Right lobe of liver (tissue), 6 donors: ENCODE results near the gene IGSF21. TPM values are rescaled to one million over a fixed set of nuclear protein-coding genes. Genes with fewer than 3 reads are reported as not detected.

Source experiments
- ATAC-seq, 4 donors: fragments of 200-7000 bp; cut with Tn5 transposase; one replicate each; pipeline ENCODE4 v1.9.1; 2020; ENCODE audit warnings: mild to moderate bottlenecking in 4 of 4, moderate library complexity in 4 of 4
- DNase-seq, 3 donors: peaks; one replicate each; pipeline ENCODE4 v3.0.0-alpha.2; 2020
- H3K27ac ChIP-seq, 3 donors: fragments of 200-600 bp; one replicate each; pipeline ENCODE4 v1.8.0; 2022
- H3K27me3 ChIP-seq, 2 donors: fragments of 200-600 bp; one replicate each; pipeline ENCODE4 v1.8.0; 2022
- H3K36me3 ChIP-seq, 4 donors: fragments of 200-600 bp; sonication (generic) in 1 of 4; one replicate each; pipeline versions ENCODE4 v1.5.1 to v1.8.0; 2017 to 2022; ENCODE audit warnings: control low read depth in 1 of 4
- H3K4me1 ChIP-seq, 4 donors: fragments of 200-600 bp; sonication (generic) in 1 of 4; one replicate each; pipeline versions ENCODE4 v1.5.1 to v1.8.0; 2017 to 2022; ENCODE audit warnings: control low read depth in 1 of 4
- H3K4me3 ChIP-seq, 3 donors: fragments of 200-600 bp; one replicate each; pipeline ENCODE4 v1.8.0; 2022
- H3K9me3 ChIP-seq, 4 donors: fragments of 200-600 bp; sonication (generic) in 1 of 4; one replicate each; pipeline versions ENCODE4 v1.5.1 to v1.8.0; 2017 to 2022; ENCODE audit warnings: control low read depth in 1 of 4
- POLR2A ChIP-seq: fragments of 450-650 bp; IDR thresholded peaks from one replicate; pipeline ENCODE4 v1.6.1; 2017; ENCODE audit warnings: antibody characterized with exemption, mild to moderate bottlenecking
- WGBS: methylation state at CpG from one replicate; pipeline ENCODE4 v1.1.6; 2018; ENCODE audit warnings: low coverage, low lambda C conversion rate; ENCODE audit not compliant: insufficient coverage; ENCODE audit errors: missing lambda C conversion rate; 5-methylcytosine and 5-hydroxymethylcytosine counted together
- intact Hi-C, 2 donors: fragments of 100-400 bp; cut with DNase I; formaldehyde crosslinking; loops; one replicate each; pipeline versions ENCODE4 v1.11.2 to v1.14.1; 2022
- total RNA-seq, 6 experiments: library from RNA; depleted of rRNA in 2 of 6; stranded (reverse); fragments of >200 nt in 2 of 6; fragmentation: NEBNext Ultra II Directional in 3 of 6; extraction: Animal tissue kit (Norgen Biotek cat#: 25700) in 3 of 6; gene quantifications; one replicate each; pipeline versions ENCODE4 v1.1.0 to v1.2.4, GENCODE V29; 2016 to 2023
- TF ChIP-seq, protein P1 (sequence below), 4 donors: fragments of 200-600 bp in 3 of 4; fragments of 450-650 bp in 1 of 4; IDR thresholded peaks; one replicate each; pipeline versions ENCODE4 v1.5.1 to v1.8.0; 2016 to 2022; ENCODE audit warnings: antibody characterized with exemption in 4 of 4, mild to moderate bottlenecking in 2 of 4
- donor health status: DM: no; HTN: yes; CAD: no.
- donor health status: DM: no; HTN: no; CAD: no.
- donor health status: DM: no; HTN: no; CAD: no.
- donor health status: DM: no; HTN: yes; CAD: no.
- donor health status: DM: no; HTN: yes; CAD: no.

The IGSF21 gene
- total RNA-seq, 6 experiments from 2014 or later, result 0.34 to 2.0 (median 0.71) TPM

DNA sequence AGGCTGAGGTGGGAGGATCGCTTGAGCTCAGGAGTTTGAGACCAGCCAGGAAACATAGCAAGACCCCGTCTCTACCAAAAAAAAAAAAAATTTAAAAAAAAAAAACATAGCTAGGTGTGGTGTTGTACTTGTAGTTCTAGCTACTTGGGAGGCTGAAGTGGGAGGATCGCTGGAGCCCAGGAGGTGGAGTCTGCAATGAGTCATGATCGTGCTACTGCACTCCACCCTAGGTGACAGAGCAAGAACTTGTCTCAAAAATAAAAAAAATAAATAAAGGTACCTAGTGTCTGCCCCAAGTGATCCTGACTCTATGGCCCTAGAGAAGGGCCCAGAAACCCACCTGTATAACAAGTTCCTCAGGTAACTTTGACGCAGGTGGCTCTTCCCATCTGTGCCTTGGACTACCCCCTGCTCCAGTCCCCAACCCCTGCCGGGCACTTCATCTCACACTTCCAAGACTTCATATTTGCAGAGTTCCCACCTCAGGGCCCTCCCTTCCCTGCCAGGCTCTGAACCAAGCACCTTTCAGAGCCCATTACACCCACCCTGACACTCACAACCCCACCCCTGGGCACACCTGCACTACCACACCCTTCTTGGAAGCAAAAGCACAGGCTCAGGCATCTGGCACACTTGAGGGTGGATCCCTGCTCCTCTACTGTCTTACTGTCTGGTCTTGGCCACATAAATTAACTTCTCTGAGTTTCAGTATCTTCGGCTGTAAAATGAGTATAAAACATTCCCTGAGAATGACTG, 292.9 kb downstream of the IGSF21 start:
- intact Hi-C loops, result no loop called here
- no peak for TF ChIP-seq POLR2A
- TF ChIP-seq, protein P1, sequence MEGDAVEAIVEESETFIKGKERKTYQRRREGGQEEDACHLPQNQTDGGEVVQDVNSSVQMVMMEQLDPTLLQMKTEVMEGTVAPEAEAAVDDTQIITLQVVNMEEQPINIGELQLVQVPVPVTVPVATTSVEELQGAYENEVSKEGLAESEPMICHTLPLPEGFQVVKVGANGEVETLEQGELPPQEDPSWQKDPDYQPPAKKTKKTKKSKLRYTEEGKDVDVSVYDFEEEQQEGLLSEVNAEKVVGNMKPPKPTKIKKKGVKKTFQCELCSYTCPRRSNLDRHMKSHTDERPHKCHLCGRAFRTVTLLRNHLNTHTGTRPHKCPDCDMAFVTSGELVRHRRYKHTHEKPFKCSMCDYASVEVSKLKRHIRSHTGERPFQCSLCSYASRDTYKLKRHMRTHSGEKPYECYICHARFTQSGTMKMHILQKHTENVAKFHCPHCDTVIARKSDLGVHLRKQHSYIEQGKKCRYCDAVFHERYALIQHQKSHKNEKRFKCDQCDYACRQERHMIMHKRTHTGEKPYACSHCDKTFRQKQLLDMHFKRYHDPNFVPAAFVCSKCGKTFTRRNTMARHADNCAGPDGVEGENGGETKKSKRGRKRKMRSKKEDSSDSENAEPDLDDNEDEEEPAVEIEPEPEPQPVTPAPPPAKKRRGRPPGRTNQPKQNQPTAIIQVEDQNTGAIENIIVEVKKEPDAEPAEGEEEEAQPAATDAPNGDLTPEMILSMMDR (IDR thresholded peaks at IDR 0.05), result no peak
- DNase-seq, result no peak
- WGBS, result 80% methylated on average over 4 of the region's 7 CpGs
- no peaks in the 10 kb centered on the region for H3K9me3 ChIP-seq
- H3K27ac ChIP-seq, result no peak overlapping the region
- H3K4me1 ChIP-seq, result peaks cover 0 to 3% (median 0%) of the 10 kb centered on the region in 4 donors
- no peaks in the 10 kb centered on the region for H3K27me3 ChIP-seq
- no peak for ATAC-seq
- H3K36me3 ChIP-seq, result no peaks in the 10 kb centered on the region
- no peak overlapping the region for H3K4me3 ChIP-seq

DNA sequence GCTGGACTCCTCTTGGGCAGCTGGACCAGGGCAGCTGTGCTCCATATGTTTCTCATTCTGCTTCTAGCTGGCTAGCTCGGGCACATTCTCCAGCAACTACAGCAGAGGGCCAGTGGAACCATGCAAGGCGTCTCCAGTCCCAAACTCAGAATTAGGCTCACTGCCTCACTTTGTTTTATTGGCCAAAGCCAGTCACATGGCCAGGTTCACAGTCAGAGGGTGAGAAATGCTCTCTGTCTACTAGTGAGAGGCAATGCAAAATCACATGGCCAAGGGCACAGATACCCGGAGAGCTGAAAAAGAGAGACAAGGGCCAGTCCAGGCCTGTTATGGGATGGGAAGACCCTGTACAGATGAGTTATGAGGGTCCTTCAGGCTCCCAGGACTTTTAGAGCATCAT, 294.3 kb downstream of the IGSF21 start:
- Histone ChIP-seq H3K36me3 (no peaks in the 10 kb centered on the region), H3K4me1 (peaks cover 0 to 3% (median 0%) of the 10 kb centered on the region in 4 donors), H3K27me3 (no peaks in the 10 kb centered on the region), H3K9me3 (no peaks in the 10 kb centered on the region), H3K27ac (no peak overlapping the region), H3K4me3 (no peak overlapping the region)
- intact Hi-C loops, result no loop called here
- 90% methylated on average over 2 of the region's 3 CpGs for whole genome bisulfite sequencing
- DNase-seq, result no peak
- ATAC-seq, result no peak
- TF ChIP-seq, protein P1 (IDR thresholded peaks at IDR 0.05), result no peak
- no peak for TF ChIP-seq POLR2A

DNA sequence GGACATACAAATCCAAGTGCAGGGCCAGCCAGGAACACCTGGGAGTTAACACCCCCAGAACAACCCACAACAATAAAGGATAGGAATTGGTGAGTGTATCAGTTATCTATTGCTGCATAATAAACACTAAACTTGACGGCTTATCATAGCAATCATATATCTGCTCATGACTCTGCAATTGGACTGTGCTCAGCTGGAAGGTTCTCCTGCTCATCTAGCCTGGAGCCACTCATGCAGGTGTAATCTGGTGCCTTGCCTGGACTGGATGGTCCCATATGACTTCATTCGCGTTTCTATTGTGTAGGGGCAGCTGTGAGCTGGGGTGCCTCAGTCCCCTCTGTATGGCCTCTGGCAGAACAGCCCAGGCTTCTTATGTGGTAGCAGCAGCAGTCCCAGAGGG, 296.9 kb downstream of the IGSF21 start:
- ATAC-seq, result no peak
- H3K27me3 ChIP-seq, result no peaks in the 10 kb centered on the region

DNA sequence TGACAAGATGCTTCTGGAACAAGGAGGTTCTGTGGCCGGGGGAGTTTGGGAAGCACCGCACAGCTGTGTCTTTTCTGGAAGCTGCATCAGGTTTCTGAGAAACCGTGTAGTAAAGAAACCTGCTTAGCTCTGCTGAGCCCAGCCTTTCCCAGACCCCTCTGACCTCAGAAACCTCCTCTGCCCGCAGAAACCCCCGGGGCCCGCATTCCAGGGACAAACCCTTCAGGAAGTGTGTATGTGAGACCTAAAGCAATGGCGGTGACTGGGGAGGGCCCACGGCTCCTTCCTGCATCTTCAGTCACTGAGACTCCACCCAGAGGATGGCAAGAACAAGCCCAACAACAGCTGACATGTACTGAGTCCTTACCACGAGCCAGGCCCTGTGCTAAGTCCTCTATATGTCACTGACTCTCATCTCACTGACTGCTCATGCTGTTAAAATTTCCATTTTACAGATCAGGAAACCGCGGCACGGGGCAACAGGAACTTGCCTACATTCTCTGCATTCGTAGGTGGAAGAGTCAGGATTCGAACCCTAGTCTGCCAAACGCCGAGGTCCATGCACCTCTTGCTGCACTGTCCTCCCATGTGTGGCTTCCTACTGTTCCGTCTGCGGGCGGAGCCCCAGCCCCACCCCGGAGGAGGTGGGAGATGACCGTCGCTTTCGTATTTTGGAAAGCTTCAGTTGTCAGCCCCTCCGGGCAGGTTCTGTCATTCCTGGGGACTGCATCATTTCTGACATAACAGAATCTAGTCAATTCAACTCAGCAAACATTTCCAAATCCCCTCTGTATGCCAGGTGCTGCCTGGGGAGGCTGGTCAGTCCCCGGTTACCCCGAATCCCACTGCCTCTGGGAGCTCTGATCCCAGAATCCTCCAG, 299.8 kb downstream of the IGSF21 start:
- 68% methylated on average over 9 of the region's 26 CpGs for WGBS
- Histone ChIP-seq H3K27ac (no peak overlapping the region), H3K4me3 (no peak overlapping the region), H3K4me1 (no peaks in the 10 kb centered on the region), H3K36me3 (no peaks in the 10 kb centered on the region), H3K27me3 (no peaks in the 10 kb centered on the region), H3K9me3 (peaks cover 0 to 4% (median 0%) of the 10 kb centered on the region in 4 donors)
- no peak for TF ChIP-seq POLR2A
- DNase-seq (no peak), ATAC-seq (no peak)
- intact Hi-C loops, result no loop called here

More for the DNA sequence above, 296.9 kb downstream of the IGSF21 start:
- no peaks in the 10 kb centered on the region for H3K9me3 ChIP-seq
- H3K36me3 ChIP-seq, result no peaks in the 10 kb centered on the region
- 71% methylated on average over 1 of the region's 3 CpGs for WGBS
- H3K27ac ChIP-seq, result no peak overlapping the region
- intact Hi-C loops, result no loop called here
- DNase-seq, result no peak
- no peaks in the 10 kb centered on the region for H3K4me1 ChIP-seq
- H3K4me3 ChIP-seq, result no peak overlapping the region
- TF ChIP-seq, protein P1 (IDR thresholded peaks at IDR 0.05), result no peak
- TF ChIP-seq POLR2A, result no peak
